ENCODE results near the gene ANKRD13A.

- TF ChIP-seq FOXK2 (IDR thresholded peaks at IDR 0.05): no peak
- no peak for TF ChIP-seq L3MBTL2 (conservative IDR thresholded peaks at IDR 0.05)
- TF ChIP-seq ZNF384 (IDR thresholded peaks at IDR 0.05): no peak
- no peak for TF ChIP-seq SUZ12 (IDR thresholded peaks at IDR 0.05)
- TF ChIP-seq ARNT (IDR thresholded peaks at IDR 0.05): no peak
Observed at GRCh38 chr12:109972821-109973220, 26.4 kb upstream of the ANKRD13A start.

All from HEK293T (cell line).